Liver (tissue), 9 donors: ENCODE measurements around the gene SUGCT. TPM values are rescaled to one million over a fixed set of nuclear protein-coding genes. Genes with fewer than 3 reads are reported as not detected.

Source experiments
- DNase-seq: peaks from one replicate; pipeline ENCODE4 v3.0.0-alpha.2; 2017; ENCODE audit warnings: low spot score
- H3K27ac ChIP-seq, 2 donors: one replicate each; pipeline ENCODE4 v1.7.0; 2013; ENCODE audit warnings: inconsistent platforms in 2 of 2, low read length in 2 of 2, control low read depth in 1 of 2, low read depth in 1 of 2, mild to moderate bottlenecking in 1 of 2
- H3K27me3 ChIP-seq, 4 donors: one replicate each; pipeline versions ENCODE4 v1.6.1 to v1.7.0; 2013; ENCODE audit warnings: low read length in 3 of 4, inconsistent platforms in 1 of 4, mild to moderate bottlenecking in 1 of 4, moderate library complexity in 1 of 4; ENCODE audit not compliant: control insufficient read depth in 4 of 4, insufficient read depth in 4 of 4
- H3K36me3 ChIP-seq, 4 donors: one replicate each; pipeline versions ENCODE4 v1.6.1 to v1.7.0; 2013; ENCODE audit warnings: low read length in 3 of 4, mild to moderate bottlenecking in 3 of 4, low read depth in 1 of 4, moderate library complexity in 1 of 4; ENCODE audit not compliant: control insufficient read depth in 4 of 4, insufficient read depth in 3 of 4
- H3K4me1 ChIP-seq, 4 donors: one replicate each; pipeline versions ENCODE4 v1.6.1 to v1.7.0; 2013; ENCODE audit warnings: low read length in 3 of 4, mild to moderate bottlenecking in 3 of 4, moderate library complexity in 1 of 4; ENCODE audit not compliant: control insufficient read depth in 4 of 4, insufficient read depth in 4 of 4
- H3K4me3 ChIP-seq, 3 donors: one replicate each; pipeline versions ENCODE4 v1.6.1 to v1.7.0; 2013; ENCODE audit warnings: low read length in 3 of 3, control low read depth in 1 of 3, low read depth in 1 of 3, mild to moderate bottlenecking in 1 of 3
- H3K9ac ChIP-seq, 2 donors: one replicate each; pipeline ENCODE4 v1.7.0; 2013; ENCODE audit warnings: low read length in 2 of 2, mild to moderate bottlenecking in 2 of 2, moderate library complexity in 2 of 2, control low read depth in 1 of 2, low read depth in 1 of 2
- H3K9me3 ChIP-seq, 4 donors: one replicate each; pipeline versions ENCODE4 v1.6.1 to v1.7.0; 2013; ENCODE audit warnings: low read length in 3 of 4; ENCODE audit not compliant: control insufficient read depth in 4 of 4
- EGR1 ChIP-seq, 2 donors: IDR thresholded peaks; 2 replicates each; pipeline ENCODE4 v1.6.1; 2016 to 2018; ENCODE audit warnings: antibody characterized with exemption in 2 of 2, low read depth in 2 of 2
- FOXA2 ChIP-seq: IDR thresholded peaks from 2 replicates; pipeline ENCODE4 v1.6.1; 2016; ENCODE audit warnings: antibody characterized with exemption
- HNF4A ChIP-seq, 2 donors: conservative IDR thresholded peaks; 2 replicates each; pipeline ENCODE4 v1.6.1; 2016; ENCODE audit warnings: antibody characterized with exemption in 2 of 2, mild to moderate bottlenecking in 2 of 2
- JUND ChIP-seq, 2 donors: IDR thresholded peaks; 2 replicates each; pipeline ENCODE4 v1.6.1; 2016; ENCODE audit warnings: antibody characterized with exemption in 2 of 2
- RAD21 ChIP-seq, 2 donors: IDR thresholded peaks; 2 replicates each; pipeline ENCODE4 v1.6.1; 2016; ENCODE audit warnings: antibody characterized with exemption in 2 of 2, mild to moderate bottlenecking in 2 of 2
- YY1 ChIP-seq: IDR thresholded peaks from 2 replicates; pipeline ENCODE4 v1.6.1; 2016; ENCODE audit warnings: antibody characterized with exemption, mild to moderate bottlenecking
- WGBS: extraction: QIAGEN DNeasy Blood & Tissue Kit; methylation state at CpG from one replicate; pipeline ENCODE4 v1.1.7; 2013; 5-methylcytosine and 5-hydroxymethylcytosine counted together
- polyA plus RNA-seq, 2 donors: library from polyadenylated mRNA; stranded (reverse) in 1 of 2; unstranded in 1 of 2; fragments of 200-250 nt in 1 of 2; fragments of >200 nt in 1 of 2; fragmentation: Nextera tagmentation in 1 of 2; extraction: Ambion mirVana in 1 of 2; gene quantifications; one replicate each; pipeline versions ENCODE4 v1.2.1 to v1.2.3, GENCODE V29; 2013 to 2015
- total RNA-seq, 2 donors: library from RNA; depleted of rRNA; stranded (reverse); fragments of >200 nt; gene quantifications; one replicate each; pipeline ENCODE4 v1.2.3, GENCODE V29; 2014
- TF ChIP-seq, protein P1 (sequence below): IDR thresholded peaks from 2 replicates; pipeline ENCODE4 v1.6.1; 2016; ENCODE audit warnings: antibody characterized with exemption
- donor health status: healthy.
- donor health status: healthy.
- donor health status: healthy.
- donor health status: healthy.
- donor health status: healthy.

SUGCT gene
- total and polyA plus RNA-seq, 4 donors = 6.2 to 11.9 (median 9.9) TPM

GRCh38 chr7:40701836-40702551 lies 567.2 kb downstream of the SUGCT start:
- Histone ChIP-seq H3K9me3 (no peaks in the 10 kb centered on the region), H3K27me3 (no peaks in the 10 kb centered on the region), H3K4me1 (no peaks in the 10 kb centered on the region), H3K27ac (no peak overlapping the region), H3K9ac (no peak overlapping the region), H3K36me3 (no peaks in the 10 kb centered on the region), H3K4me3 (no peak overlapping the region)
- DNase-seq = no peak
- 90% methylated on average over 3 of the region's 3 CpGs for WGBS
- TF ChIP-seq HNF4A (conservative IDR thresholded peaks at IDR 0.05) = no peak
- TF ChIP-seq, protein P1, sequence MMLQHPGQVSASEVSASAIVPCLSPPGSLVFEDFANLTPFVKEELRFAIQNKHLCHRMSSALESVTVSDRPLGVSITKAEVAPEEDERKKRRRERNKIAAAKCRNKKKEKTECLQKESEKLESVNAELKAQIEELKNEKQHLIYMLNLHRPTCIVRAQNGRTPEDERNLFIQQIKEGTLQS = peak; percentile 21

DNA sequence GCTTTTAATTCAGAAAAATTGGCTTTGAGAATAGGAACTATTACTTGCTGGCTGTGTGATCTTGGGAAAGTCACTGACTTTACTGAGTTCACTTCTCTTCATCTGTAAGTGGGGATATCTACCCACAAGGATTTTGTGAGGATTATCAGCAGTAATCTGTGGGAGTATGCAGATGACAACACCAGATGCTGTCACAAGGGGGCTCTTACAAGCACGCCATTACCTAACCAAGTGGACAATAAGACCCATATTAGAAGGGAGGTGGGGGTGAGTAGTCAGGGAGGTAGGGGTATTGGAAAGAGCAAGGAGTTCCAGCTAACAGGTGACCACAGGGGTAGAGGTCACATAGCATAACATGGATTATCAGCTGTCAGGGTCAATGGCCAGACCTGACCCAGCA lies 569.4 kb downstream of the SUGCT start:
- Histone ChIP-seq H3K9me3 (no peaks in the 10 kb centered on the region), H3K36me3 (no peaks in the 10 kb centered on the region), H3K9ac (no peak overlapping the region), H3K27me3 (no peaks in the 10 kb centered on the region), H3K27ac (no peak overlapping the region), H3K4me1 (no peaks in the 10 kb centered on the region), H3K4me3 (no peak overlapping the region)
- WGBS = 95% methylated on average over 1 of the region's 1 CpG
- TF ChIP-seq JUND (IDR thresholded peaks at IDR 0.05) (no peak), RAD21 (IDR thresholded peaks at IDR 0.05) (peak in 1 of 2 donors; percentile 10)
- no peak for DNase-seq

GRCh38 chr7:40706829-40707228 lies 572.0 kb downstream of the SUGCT start:
- Histone ChIP-seq H3K9ac (no peak overlapping the region), H3K36me3 (no peaks in the 10 kb centered on the region), H3K4me1 (no peaks in the 10 kb centered on the region), H3K27ac (no peak overlapping the region), H3K27me3 (no peaks in the 10 kb centered on the region), H3K4me3 (no peak overlapping the region), H3K9me3 (no peaks in the 10 kb centered on the region)
- TF ChIP-seq FOXA2 (no peak), EGR1 (IDR thresholded peaks at IDR 0.05; ENCODE audit: low read depth in 2 of 2) (no peak)
- WGBS = 92% methylated on average over 3 of the region's 3 CpGs
- DNase-seq = no peak

GRCh38 chr7:40709062-40709964 lies 574.5 kb downstream of the SUGCT start:
- Histone ChIP-seq H3K27ac (no peak overlapping the region), H3K36me3 (no peaks in the 10 kb centered on the region), H3K9me3 (no peaks in the 10 kb centered on the region), H3K27me3 (no peaks in the 10 kb centered on the region), H3K9ac (no peak overlapping the region), H3K4me1 (no peaks in the 10 kb centered on the region), H3K4me3 (no peak overlapping the region)
- no peak for DNase-seq
- 94% methylated on average over 6 of the region's 6 CpGs for WGBS
- TF ChIP-seq YY1 = no peak
